A549 (cell line): Measurements from ENCODE around the gene OPA1. TPM values are rescaled to one million over a fixed set of nuclear protein-coding genes. Genes with fewer than 3 reads are reported as not detected.

Source experiments
- ATAC-seq, 2 experiments: fragments of 200-7000 bp in 1 of 2; fragments of >200 bp in 1 of 2; cut with Nextera tagmentation in 1 of 2; cut with Tn5 transposase in 1 of 2; 3 replicates each; pipeline versions ENCODE4 v1.8.0 to v1.9.1; 2018 to 2020; ENCODE audit warnings: mild to moderate bottlenecking in 1 of 2, moderate library complexity in 1 of 2
- CTCF ChIA-PET: fragments of 300-600 bp; sonication (Branson Sonifier 250); formaldehyde crosslinking; extraction: SDS; loops from one replicate; lab custom pipeline; 2021; ENCODE audit warnings: antibody characterized with exemption, inconsistent platforms; lab: Yijun Ruan, JAX
- POLR2A ChIA-PET: fragments of 350-600 bp; formaldehyde crosslinking; extraction: SDS; loops from one replicate; lab custom pipeline; 2021; ENCODE audit warnings: antibody characterized with exemption, inconsistent platforms; lab: Yijun Ruan, JAX
- DNase-seq, 2 experiments: peaks; one replicate each; pipeline versions ENCODE4 v3.0.0 to v3.0.0-alpha.2; 2011 to 2016; ENCODE audit warnings: low read depth in 1 of 2, low spot score in 1 of 2
- FAIRE-seq: peaks from 2 replicates; lab custom pipeline; 2011; peaks lifted over from hg19 to GRCh38; lab: Jason Lieb, UNC
- H3K27ac ChIP-seq, 2 experiments: fragments of >200 bp; sonication (Bioruptor Twin); formaldehyde crosslinking; 3 replicates each; pipeline ENCODE4 v1.5.1; 2016 to 2017
- H3K4me1 ChIP-seq: fragments of >200 bp; sonication (Bioruptor Twin); formaldehyde crosslinking; 3 replicates; pipeline ENCODE4 v1.6.1; 2016
- H3K4me2 ChIP-seq: fragments of >200 bp; sonication (Bioruptor Twin); formaldehyde crosslinking; 3 replicates; pipeline ENCODE4 v1.6.1; 2016
- H3K4me3 ChIP-seq: fragments of >200 bp; sonication (Bioruptor Twin); formaldehyde crosslinking; 3 replicates; pipeline ENCODE4 v1.5.1; 2016
- H3K9me3 ChIP-seq: fragments of >200 bp; sonication (Bioruptor Twin); formaldehyde crosslinking; 3 replicates; pipeline ENCODE4 v1.6.1; 2016
- ATOH8 ChIP-seq: fragments of 250-450 bp; sonication (Bioruptor Pico); IDR thresholded peaks from 2 replicates; pipeline ENCODE4 v1.5.0; 2020; ENCODE audit warnings: low read depth, mild to moderate bottlenecking, moderate library complexity
- BCL3 ChIP-seq: fragments of >200 bp; sonication (Bioruptor Twin); formaldehyde crosslinking; IDR thresholded peaks from 3 replicates; pipeline ENCODE4 v1.6.1; 2016
- BHLHE40 ChIP-seq: IDR thresholded peaks from 2 replicates; pipeline ENCODE4 v1.6.1; 2012; ENCODE audit warnings: low read depth, low read length, inconsistent platforms
- CBX2 ChIP-seq: fragments of 200-600 bp; sonication (generic); IDR thresholded peaks from 2 replicates; pipeline ENCODE4 v1.6.1; 2016; ENCODE audit warnings: low read depth, mild to moderate bottlenecking, borderline replicate concordance
- CBX8 ChIP-seq: fragments of 200-600 bp; sonication (generic); IDR thresholded peaks from 2 replicates; pipeline ENCODE4 v1.6.1; 2016
- CEBPB ChIP-seq, 2 experiments: fragments of >200 bp in 1 of 2; sonication (Bioruptor Twin) in 1 of 2; formaldehyde crosslinking in 1 of 2; IDR thresholded peaks; 2 replicates each; pipeline ENCODE4 v1.6.1; 2012 to 2016
- CHD4 ChIP-seq: fragments of 200-600 bp; sonication (generic); IDR thresholded peaks from 2 replicates; pipeline ENCODE4 v1.6.1; 2016; ENCODE audit warnings: antibody characterized with exemption, mild to moderate bottlenecking, borderline replicate concordance
- E2F6 ChIP-seq: IDR thresholded peaks from 2 replicates; pipeline ENCODE4 v1.6.1; 2012; ENCODE audit warnings: low read depth, borderline replicate concordance
- EHF ChIP-seq: fragments of 250-450 bp; sonication (Bioruptor Pico); IDR thresholded peaks from 2 replicates; pipeline ENCODE4 v1.5.0; 2020; ENCODE audit warnings: mild to moderate bottlenecking
- EHMT2 ChIP-seq: fragments of 200-600 bp; sonication (generic); IDR thresholded peaks from 2 replicates; pipeline ENCODE4 v1.6.1; 2016; ENCODE audit warnings: antibody characterized with exemption, low read depth, mild to moderate bottlenecking, moderate library complexity
- ELK1 ChIP-seq: fragments of 150-350 bp; IDR thresholded peaks from 2 replicates; pipeline ENCODE4 v1.6.1; 2014; ENCODE audit warnings: low read depth, mild to moderate bottlenecking, low read length
- EP300 ChIP-seq, 2 experiments: fragments of >200 bp; sonication (Bioruptor Twin); formaldehyde crosslinking; IDR thresholded peaks; 2 replicates in 1 of 2; 3 replicates in 1 of 2; pipeline ENCODE4 v1.6.1; 2016 to 2017
- GATA3 ChIP-seq: IDR thresholded peaks from 2 replicates; pipeline ENCODE4 v1.6.1; 2012; ENCODE audit warnings: borderline replicate concordance
- HES2 ChIP-seq: fragments of >200 bp; sonication (Bioruptor Twin); formaldehyde crosslinking; IDR thresholded peaks from 2 replicates; pipeline ENCODE4 v1.6.1; 2016
- HEYL ChIP-seq: fragments of 250-450 bp; sonication (Bioruptor Pico); IDR thresholded peaks from 2 replicates; pipeline ENCODE4 v1.8.0; 2021; ENCODE audit warnings: mild to moderate bottlenecking, moderate library complexity
- HOXB5 ChIP-seq: fragments of 250-450 bp; sonication (Bioruptor Pico); IDR thresholded peaks from 2 replicates; pipeline ENCODE4 v1.5.0; 2020; ENCODE audit warnings: mild to moderate bottlenecking, moderate library complexity
- MAFK ChIP-seq: fragments of 450-650 bp; IDR thresholded peaks from 2 replicates; pipeline ENCODE4 v1.6.1; 2014; ENCODE audit not compliant: partially characterized antibody
- MAX ChIP-seq: IDR thresholded peaks from 2 replicates; pipeline ENCODE4 v1.6.1; 2012
- MYC ChIP-seq: IDR thresholded peaks from 2 replicates; pipeline ENCODE4 v1.6.1; 2012; ENCODE audit warnings: mild to moderate bottlenecking, inconsistent platforms, low read length, improper control_type of control experiment, borderline replicate concordance
- NFE2L2 ChIP-seq: fragments of 150-350 bp; conservative IDR thresholded peaks from 2 replicates; pipeline ENCODE4 v1.6.1; 2014; ENCODE audit warnings: low read length
- NPAS2 ChIP-seq: fragments of 250-450 bp; sonication (Bioruptor Pico); IDR thresholded peaks from 2 replicates; pipeline ENCODE4 v1.8.0; 2022; ENCODE audit warnings: mild to moderate bottlenecking, moderate library complexity, borderline replicate concordance
- NR3C1 ChIP-seq: fragments of >200 bp; sonication (Bioruptor Twin); formaldehyde crosslinking; IDR thresholded peaks from 3 replicates; pipeline ENCODE4 v1.6.1; 2017
- PHF8 ChIP-seq: fragments of 200-600 bp; sonication (generic); IDR thresholded peaks from 2 replicates; pipeline ENCODE4 v1.6.1; 2016; ENCODE audit warnings: low read depth, mild to moderate bottlenecking, antibody characterized with exemption, moderate library complexity, borderline replicate concordance
- POLR2A ChIP-seq: IDR thresholded peaks from 2 replicates; pipeline ENCODE4 v1.6.1; 2012; ENCODE audit warnings: mild to moderate bottlenecking, low read length
- POLR2AphosphoS2 ChIP-seq: conservative IDR thresholded peaks from 2 replicates; pipeline ENCODE4 v1.6.1; 2012; ENCODE audit warnings: low read length, improper control_type of control experiment, inconsistent platforms
- REST ChIP-seq: fragments of 200-600 bp; sonication (generic); IDR thresholded peaks from 2 replicates; pipeline ENCODE4 v1.6.1; 2016; ENCODE audit warnings: antibody characterized with exemption, mild to moderate bottlenecking, moderate library complexity
- RFX5 ChIP-seq: fragments of 450-650 bp; IDR thresholded peaks from 2 replicates; pipeline ENCODE4 v1.7.1; 2014; ENCODE audit warnings: antibody characterized with exemption, mild to moderate bottlenecking, moderate library complexity
- RNF2 ChIP-seq: fragments of 200-600 bp; sonication (generic); IDR thresholded peaks from 2 replicates; pipeline ENCODE4 v1.6.1; 2016; ENCODE audit warnings: low read depth, mild to moderate bottlenecking, antibody characterized with exemption, moderate library complexity, borderline replicate concordance
- SREBF2 ChIP-seq: fragments of 450-650 bp; IDR thresholded peaks from 2 replicates; pipeline ENCODE4 v1.6.1; 2014; ENCODE audit warnings: mild to moderate bottlenecking, moderate library complexity
- TP53 ChIP-seq: fragments of 250-450 bp; sonication (Bioruptor Pico); IDR thresholded peaks from 2 replicates; pipeline ENCODE4 v1.5.0; 2021; ENCODE audit warnings: mild to moderate bottlenecking, moderate library complexity
- ZFP36 ChIP-seq: fragments of 450-650 bp; IDR thresholded peaks from 2 replicates; pipeline ENCODE4 v1.6.1; 2014; ENCODE audit warnings: borderline replicate concordance; ENCODE audit not compliant: partially characterized antibody
- ZNF302 ChIP-seq: fragments of 250-450 bp; sonication (Bioruptor Pico); IDR thresholded peaks from 2 replicates; pipeline ENCODE4 v1.9.0; 2021; ENCODE audit warnings: inconsistent platforms, mild to moderate bottlenecking, moderate library complexity
- WGBS: methylation state at CpG from one replicate; pipeline ENCODE4 v1.1.6; 2017; ENCODE audit errors: missing lambda C conversion rate; 5-methylcytosine and 5-hydroxymethylcytosine counted together
- polyA minus RNA-seq: library from RNA; depleted of rRNA, polyadenylated mRNA; stranded (reverse); fragments of >200 nt; gene quantifications from 2 replicates; pipeline ENCODE4 v1.2.3, GENCODE V29; 2011; rRNA and poly(A)+ RNA removed
- polyA plus RNA-seq, 4 experiments: library from polyadenylated mRNA; depleted of rRNA in 3 of 4; stranded (reverse); fragments of >200 nt; fragmentation: RNase III in 1 of 4; extraction: RNeasy Plus Mini Kit Qiagen cat#74134 plus additional on column Dnase treatment in 1 of 4; gene quantifications; 2 replicates in 3 of 4; 3 replicates in 1 of 4; pipeline ENCODE4 v1.2.3, GENCODE V29; 2011 to 2017

Gene OPA1
- polyA plus RNA-seq (2011; rRNA removed) = 50.4 and 54.4 TPM in 2 replicates
- polyA plus RNA-seq (2012; cell fraction: cytosol; rRNA removed) = 8.4 and 9.1 TPM in 2 replicates
- polyA plus RNA-seq (2012; cell fraction: nucleus; rRNA removed) = 5.4 and 7.9 TPM in 2 replicates
- polyA plus RNA-seq (2017; fragmentation: RNase III; extraction: RNeasy Plus Mini Kit Qiagen cat#74134 plus additional on column Dnase treatment) = 29.6 to 36.4 TPM (median 31.7 TPM) in 3 replicates
- 46.2 and 54.7 TPM in 2 replicates for polyA minus RNA-seq

GRCh38 chr3:193592841-193593667 is at the start of gene OPA1:
Gene OPA1, plus strand, starts transcription at chr3:193593208. Its CDS starts 170 bp downstream, at chr3:193593378.
- DNase-seq (peak; percentile 91 to 98), ATAC-seq (peak; percentile 98 to 99), FAIRE-seq (no peak)
- WGBS = 10% methylated on average over 15 of the region's 55 CpGs
- Histone ChIP-seq H3K27ac (peak within 1 kb of the TSS; percentile 82 to 99), H3K4me3 (peak within 1 kb of the TSS; percentile 68), H3K4me1 (peaks cover 15% of the 10 kb centered on the region), H3K9me3 (no peaks in the 10 kb centered on the region), H3K4me2 (peak within 1 kb of the TSS; percentile 83)
- ChIA-PET POLR2A (no interaction called here), CTCF (no interaction called here)
- no peak for TF ChIP-seq NR3C1
- peak; percentile 39; the same call in 1 of the 2 replicates for TF ChIP-seq MYC
- no peak for TF ChIP-seq ELK1
- peak; percentile 43 for TF ChIP-seq POLR2A
- TF ChIP-seq HES2 = no peak
- no peak for TF ChIP-seq EHMT2
- 0 out of 5 replicates have a peak, but pooled peaks of 1 of the 2 experiments have one; percentile 24 for TF ChIP-seq EP300 (IDR thresholded peaks at IDR 0.05)
- TF ChIP-seq REST = peak; percentile 22; the same call in 1 of the 2 replicates
- TF ChIP-seq SREBF2 = no peak
- no peak for TF ChIP-seq ATOH8 (CRISPR knock-in tag)
- no peak for TF ChIP-seq HOXB5 (CRISPR knock-in tag)
- no peak for TF ChIP-seq ZNF302 (CRISPR knock-in tag)
- no peak for TF ChIP-seq CHD4
- no peak for TF ChIP-seq POLR2AphosphoS2
- TF ChIP-seq CEBPB (IDR thresholded peaks at IDR 0.05) = no peak
- TF ChIP-seq RFX5 = no peak
- TF ChIP-seq MAFK = no peak
- TF ChIP-seq MAX = peak; percentile 91
- no peak for TF ChIP-seq NFE2L2
- TF ChIP-seq BHLHE40 = no peak
- TF ChIP-seq NPAS2 (CRISPR knock-in tag) = no peak
- TF ChIP-seq PHF8 = peak; percentile 91
- TF ChIP-seq EHF (CRISPR knock-in tag) = no peak
- TF ChIP-seq CBX8 = no peak
- no peak for TF ChIP-seq ZFP36
- TF ChIP-seq HEYL (CRISPR knock-in tag) = no peak
- no peak for TF ChIP-seq GATA3
- TF ChIP-seq CBX2 = no peak
- TF ChIP-seq E2F6 = peak; percentile 93
- TF ChIP-seq BCL3 = peak; percentile 34; the same call in 1 of the 3 replicates
- no peak for TF ChIP-seq RNF2
- TF ChIP-seq TP53 (CRISPR knock-in tag) = no peak
